ENCODE results near the gene CYP24A1.

Gene CYP24A1

DNA sequence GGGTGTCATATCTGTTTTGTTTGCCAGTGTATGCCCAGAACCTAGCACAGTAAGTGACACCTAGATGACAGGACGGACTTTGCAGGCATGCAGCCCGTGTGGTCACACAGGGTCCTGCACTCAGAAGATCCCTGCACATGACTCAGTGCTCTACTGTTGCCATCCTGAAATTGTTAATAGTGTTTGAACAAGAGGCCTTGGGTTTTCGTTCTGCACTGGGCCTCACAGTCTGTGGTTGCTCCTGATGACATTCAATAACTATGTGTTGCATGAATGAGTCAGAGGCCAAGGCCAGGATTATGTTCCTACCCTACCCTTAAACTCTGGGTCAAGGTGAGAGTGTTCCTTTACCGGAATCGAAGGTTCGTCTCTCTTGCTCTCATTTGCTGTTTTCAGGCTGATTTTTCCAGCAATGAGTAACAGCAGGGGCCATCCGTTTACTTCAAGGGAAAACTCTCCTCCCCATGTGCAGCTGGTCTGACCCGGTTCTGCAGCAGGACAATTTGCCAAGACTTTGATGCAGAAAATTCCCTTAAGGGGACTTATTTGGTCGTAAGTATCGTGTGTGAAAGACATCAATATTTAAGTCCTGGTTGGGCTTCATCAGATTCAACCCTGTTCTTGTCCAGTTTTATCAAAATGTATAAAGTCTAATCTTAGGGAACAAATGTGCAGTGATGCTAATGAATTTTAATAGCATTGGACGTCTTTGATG, 21.1 kb upstream of the CYP24A1 start:
- TF ChIP-seq, protein P1, sequence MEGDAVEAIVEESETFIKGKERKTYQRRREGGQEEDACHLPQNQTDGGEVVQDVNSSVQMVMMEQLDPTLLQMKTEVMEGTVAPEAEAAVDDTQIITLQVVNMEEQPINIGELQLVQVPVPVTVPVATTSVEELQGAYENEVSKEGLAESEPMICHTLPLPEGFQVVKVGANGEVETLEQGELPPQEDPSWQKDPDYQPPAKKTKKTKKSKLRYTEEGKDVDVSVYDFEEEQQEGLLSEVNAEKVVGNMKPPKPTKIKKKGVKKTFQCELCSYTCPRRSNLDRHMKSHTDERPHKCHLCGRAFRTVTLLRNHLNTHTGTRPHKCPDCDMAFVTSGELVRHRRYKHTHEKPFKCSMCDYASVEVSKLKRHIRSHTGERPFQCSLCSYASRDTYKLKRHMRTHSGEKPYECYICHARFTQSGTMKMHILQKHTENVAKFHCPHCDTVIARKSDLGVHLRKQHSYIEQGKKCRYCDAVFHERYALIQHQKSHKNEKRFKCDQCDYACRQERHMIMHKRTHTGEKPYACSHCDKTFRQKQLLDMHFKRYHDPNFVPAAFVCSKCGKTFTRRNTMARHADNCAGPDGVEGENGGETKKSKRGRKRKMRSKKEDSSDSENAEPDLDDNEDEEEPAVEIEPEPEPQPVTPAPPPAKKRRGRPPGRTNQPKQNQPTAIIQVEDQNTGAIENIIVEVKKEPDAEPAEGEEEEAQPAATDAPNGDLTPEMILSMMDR (IDR thresholded peaks at IDR 0.05; ENCODE audit: extremely low read depth, missing control alignments) = no peak
- no peak for DNase-seq (ENCODE audit: low spot score)

- no peak for DNase-seq (ENCODE audit: low spot score)
- TF ChIP-seq, protein P1 (IDR thresholded peaks at IDR 0.05; ENCODE audit: extremely low read depth, missing control alignments) = no peak
These were observed 20.0 kb upstream of the CYP24A1 start for GRCh38 chr20:54193817-54194216.

DNA sequence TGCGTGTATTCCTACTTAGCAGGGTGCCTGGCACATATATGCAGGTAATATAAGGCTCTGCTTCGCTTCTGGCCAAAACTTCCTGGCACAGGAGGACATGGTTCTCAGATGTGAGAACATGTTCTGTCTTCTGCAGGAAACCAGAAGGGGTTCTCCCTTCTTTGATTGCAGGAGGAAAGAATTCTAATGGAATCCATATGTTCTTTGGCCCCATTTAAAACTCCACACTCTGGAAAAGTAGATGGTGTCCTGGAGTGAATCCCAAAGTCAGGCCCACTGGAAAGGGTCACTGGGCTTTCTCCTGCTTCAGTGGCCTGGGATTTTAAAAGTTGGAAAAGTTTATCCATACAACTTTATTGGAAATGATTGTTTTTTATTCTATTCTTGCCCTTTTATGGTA, 16.4 kb upstream of the CYP24A1 start:
- DNase-seq (ENCODE audit: low spot score) = no peak
- TF ChIP-seq, protein P1 (IDR thresholded peaks at IDR 0.05; ENCODE audit: extremely low read depth, missing control alignments) = no peak

GRCh38 chr20:54189630-54190029, 15.8 kb upstream of the CYP24A1 start:
- no peak for DNase-seq (ENCODE audit: low spot score)
- TF ChIP-seq, protein P1 (IDR thresholded peaks at IDR 0.05; ENCODE audit: extremely low read depth, missing control alignments) = no peak

- TF ChIP-seq, protein P1 (IDR thresholded peaks at IDR 0.05; ENCODE audit: extremely low read depth, missing control alignments) = no peak
- DNase-seq (ENCODE audit: low spot score) = no peak
These were observed 14.5 kb upstream of the CYP24A1 start for GRCh38 chr20:54188132-54188849.

- TF ChIP-seq, protein P1 (IDR thresholded peaks at IDR 0.05; ENCODE audit: extremely low read depth, missing control alignments) = no peak
- no peak for DNase-seq (ENCODE audit: low spot score)
These were observed 11.3 kb upstream of the CYP24A1 start for GRCh38 chr20:54184904-54185626.

DNA sequence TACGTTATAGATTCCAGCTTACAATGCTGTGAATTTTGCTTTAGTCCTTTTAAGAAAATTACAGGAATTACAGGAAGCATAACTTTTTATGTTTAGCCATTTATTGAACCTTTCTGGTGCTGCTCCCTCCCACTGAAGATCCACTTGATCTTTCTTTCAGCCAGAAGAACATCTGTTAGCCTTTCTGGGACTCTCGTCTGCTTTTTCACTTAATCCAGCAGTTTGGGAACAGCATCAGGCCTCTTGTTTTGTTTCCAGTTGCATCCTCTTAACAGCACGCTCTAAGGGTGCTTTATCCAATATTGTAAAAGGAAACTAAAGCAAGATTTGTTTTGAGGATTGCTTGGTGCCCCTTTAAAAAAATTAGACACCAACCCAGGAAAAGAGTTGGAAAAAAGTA, 10.3 kb upstream of the CYP24A1 start:
- TF ChIP-seq, protein P1 (IDR thresholded peaks at IDR 0.05; ENCODE audit: extremely low read depth, missing control alignments) = no peak
- no peak for DNase-seq (ENCODE audit: low spot score)

All from GM20000 (cell line).